Measurements from ENCODE around the gene FOXM1.

The FOXM1 gene

DNA sequence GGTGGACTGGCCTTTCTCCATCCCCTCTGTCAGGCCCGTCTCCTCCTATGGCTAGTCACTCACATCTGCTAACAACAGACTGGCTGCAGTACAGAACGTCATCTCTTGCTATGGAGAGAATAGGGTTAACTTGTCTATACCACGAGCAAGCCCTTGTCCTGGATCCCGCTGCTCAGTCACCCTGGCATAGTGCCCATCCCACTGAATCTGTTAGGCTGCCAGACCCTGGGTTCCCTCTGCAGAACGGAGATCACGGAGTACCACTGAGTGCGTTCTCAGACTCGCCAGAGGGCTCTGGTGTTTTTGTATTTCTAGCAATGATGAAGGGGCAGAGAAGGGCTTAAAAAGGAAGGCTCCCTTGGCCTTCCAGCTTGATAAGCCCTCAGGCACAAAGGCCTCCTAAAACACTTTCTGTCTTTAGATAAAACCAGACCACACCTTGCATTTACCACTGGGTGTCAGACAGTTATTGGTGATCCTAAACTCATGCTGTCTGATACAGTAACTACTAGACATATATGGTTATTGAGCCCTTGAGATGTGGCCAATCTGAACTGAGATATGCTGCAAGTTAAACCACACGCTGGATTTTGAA lies 35.8 kb downstream of the FOXM1 start:
- DNase-seq (no peak), ATAC-seq (replicated peaks) (no peak)
- Mint-ChIP-seq H3K27me3 (no peaks in the 10 kb centered on the region), H3K36me3 (peaks cover 41 to 45% of the 10 kb centered on the region in 2 donors), H3K4me1 (no peaks in the 10 kb centered on the region), H3K9me3 (no peaks in the 10 kb centered on the region), H3K4me3 (no peak overlapping the region), H3K27ac (peak overlapping the region; percentile 65)

DNA sequence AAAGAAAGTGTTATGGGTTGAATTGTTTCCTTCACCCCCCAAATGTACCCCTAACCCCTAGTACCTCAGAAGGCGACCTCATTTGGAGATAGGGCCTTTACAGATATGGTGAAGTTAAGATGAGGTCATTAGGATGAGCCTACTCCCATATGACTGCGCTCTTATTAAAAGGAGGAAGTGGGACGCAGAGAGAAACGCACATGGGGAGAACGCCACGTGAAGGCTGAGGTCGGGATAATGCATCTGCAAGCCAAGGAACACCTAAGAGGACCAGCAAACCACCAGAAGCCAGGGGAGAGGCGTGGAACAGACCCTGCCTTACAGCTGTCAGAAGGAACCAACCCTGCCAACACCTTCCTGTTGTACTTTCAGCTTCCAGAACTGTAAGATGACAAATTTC lies 40.4 kb downstream of the FOXM1 start:
- Mint-ChIP-seq H3K27me3 (no peaks in the 10 kb centered on the region), H3K4me1 (peaks cover 6 to 11% of the 10 kb centered on the region in 2 donors), H3K4me3 (no peak overlapping the region), H3K36me3 (peaks cover 42 to 54% of the 10 kb centered on the region in 2 donors), H3K27ac (no peak overlapping the region), H3K9me3 (no peaks in the 10 kb centered on the region)
- no peak for DNase-seq
- no peak for ATAC-seq (replicated peaks)

DNA sequence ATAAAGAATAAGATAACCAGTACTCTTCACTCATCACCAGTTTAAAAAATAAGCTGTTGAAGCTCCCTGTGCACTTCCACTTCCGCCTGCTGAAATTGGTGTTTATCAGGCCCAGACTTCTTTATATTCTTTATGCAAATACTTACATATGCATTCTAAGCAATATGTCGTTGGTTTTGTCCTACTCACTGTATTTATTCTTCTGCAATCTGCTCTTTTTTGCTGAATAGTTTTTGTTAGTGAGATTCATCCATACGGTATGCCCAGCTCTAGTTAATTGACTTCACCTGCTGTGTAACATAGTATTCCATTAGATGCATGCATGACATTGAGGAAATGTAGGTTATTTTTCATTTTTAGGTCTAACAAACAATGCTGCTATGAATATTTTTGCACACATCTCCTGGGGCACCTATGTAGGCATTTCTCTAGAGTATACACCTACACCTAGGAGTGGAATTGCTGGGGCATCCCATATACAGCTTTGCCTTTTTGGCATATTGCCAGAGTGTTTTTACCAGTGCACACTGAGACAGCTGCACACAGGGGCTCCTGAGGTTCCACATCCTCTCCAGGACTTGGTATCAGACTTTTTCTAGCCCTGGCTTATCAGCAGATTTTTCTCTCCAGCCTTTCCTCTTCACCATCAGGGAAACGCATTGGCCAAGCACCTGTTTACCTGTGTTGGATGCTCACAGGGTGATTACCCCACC lies 41.1 kb downstream of the FOXM1 start:
- ATAC-seq (replicated peaks), result no peak
- Mint-ChIP-seq H3K4me3 (no peak overlapping the region), H3K36me3 (peaks cover 41 to 53% of the 10 kb centered on the region in 2 donors), H3K27ac (peak overlapping the region; percentile 10), H3K27me3 (no peaks in the 10 kb centered on the region), H3K9me3 (no peaks in the 10 kb centered on the region), H3K4me1 (peaks cover 6 to 11% of the 10 kb centered on the region in 2 donors)
- DNase-seq, result no peak

DNA sequence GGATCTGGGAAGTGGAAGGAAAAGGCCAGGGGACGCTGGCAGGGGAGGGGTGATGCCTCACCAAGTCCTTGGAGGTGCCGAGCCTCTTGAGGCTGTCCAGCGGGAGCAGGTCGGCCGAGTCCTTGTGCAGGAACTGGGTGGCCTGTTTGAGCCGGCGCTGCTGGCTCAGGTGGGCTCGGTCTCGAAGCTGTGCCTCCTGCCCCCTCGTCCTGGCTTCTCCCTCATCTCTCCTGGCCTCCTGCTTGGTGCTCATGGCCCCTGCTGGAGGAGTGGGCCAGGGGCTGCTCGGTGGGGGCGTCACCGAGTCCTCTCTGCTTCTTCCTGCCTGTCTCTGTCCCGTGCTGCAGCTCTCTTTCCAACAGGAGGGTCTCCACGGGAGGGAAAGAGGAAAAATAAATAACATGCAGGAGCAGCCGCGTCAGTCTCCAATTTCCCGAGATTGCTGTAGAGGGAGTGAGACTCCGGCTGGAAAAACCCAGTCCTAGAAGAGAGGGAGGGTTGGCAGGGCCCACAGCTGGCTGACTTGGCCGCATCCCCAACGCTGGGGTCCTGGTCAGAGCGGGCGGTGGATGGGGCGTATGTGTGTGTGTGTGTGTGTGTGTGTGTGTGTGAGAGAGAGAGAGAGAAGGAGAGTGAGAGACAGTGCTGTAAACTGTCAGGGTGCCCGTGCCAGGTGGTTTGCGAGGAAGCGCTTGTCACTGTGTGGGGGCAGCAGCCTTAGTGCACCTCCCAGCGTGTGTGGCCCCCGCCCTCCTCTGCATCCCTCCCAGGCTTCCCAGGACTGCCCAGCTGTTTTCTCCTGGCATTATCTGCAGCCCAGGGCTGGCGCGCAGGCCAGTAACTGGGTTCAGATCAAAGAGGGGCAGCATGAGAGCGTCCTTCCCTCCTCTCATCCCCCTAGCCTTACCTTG lies 42.1 kb downstream of the FOXM1 start, which contains the start of gene NRIP2:
Gene NRIP2 (minus strand): TSS at position 455 of the 911 bp plus-strand sequence. CDS start 52 bp downstream, at position 403.
- DNase-seq (no peak), ATAC-seq (replicated peaks) (no peak)
- Mint-ChIP-seq H3K4me3 (no peak within 1 kb of the TSS), H3K27ac (peak within 1 kb of the TSS; percentile 68), H3K4me1 (peaks cover 6 to 11% of the 10 kb centered on the region in 2 donors), H3K36me3 (peaks cover 37 to 55% of the 10 kb centered on the region in 2 donors), H3K9me3 (no peaks in the 10 kb centered on the region), H3K27me3 (no peaks in the 10 kb centered on the region)

DNA sequence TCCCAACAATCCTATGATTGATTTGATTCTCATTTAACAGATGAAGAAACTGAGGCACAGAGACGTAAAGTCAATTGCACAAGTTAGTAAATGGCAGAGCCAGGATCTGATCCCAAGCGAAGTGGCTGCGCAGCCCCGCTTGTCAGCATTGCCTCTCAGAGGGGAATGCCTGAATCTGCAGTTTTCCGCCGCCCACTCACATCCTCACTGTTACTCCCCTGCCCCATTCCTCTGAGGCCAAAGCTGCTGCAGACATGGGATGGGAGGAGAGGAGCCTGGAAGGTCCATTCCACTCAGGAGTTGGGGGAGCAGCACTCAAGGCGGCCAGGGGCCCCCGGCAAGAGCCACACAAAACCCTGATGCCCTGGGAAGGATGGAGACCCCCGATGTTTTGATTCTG lies 43.2 kb downstream of the FOXM1 start:
- DNase-seq, result no peak
- Mint-ChIP-seq H3K36me3 (peaks cover 37 to 52% of the 10 kb centered on the region in 2 donors), H3K9me3 (no peaks in the 10 kb centered on the region), H3K4me1 (peaks cover 6 to 11% of the 10 kb centered on the region in 2 donors), H3K27ac (peak overlapping the region; percentile 56), H3K4me3 (no peak overlapping the region), H3K27me3 (no peaks in the 10 kb centered on the region)
- ATAC-seq (replicated peaks), result no peak

- no peak for ATAC-seq (replicated peaks)
- DNase-seq, result no peak
- Mint-ChIP-seq H3K36me3 (peaks cover 37 to 52% of the 10 kb centered on the region in 2 donors), H3K27me3 (no peaks in the 10 kb centered on the region), H3K9me3 (no peaks in the 10 kb centered on the region), H3K4me3 (no peak overlapping the region), H3K27ac (no peak overlapping the region), H3K4me1 (peaks cover 6 to 11% of the 10 kb centered on the region in 2 donors)
Measured at GRCh38 chr12:2833327-2833726, 43.6 kb downstream of the FOXM1 start.

- no peak overlapping the region for H3K4me3 Mint-ChIP-seq
- H3K9me3 Mint-ChIP-seq, result no peaks in the 10 kb centered on the region
- peaks cover 6 to 11% of the 10 kb centered on the region in 2 donors for H3K4me1 Mint-ChIP-seq
- DNase-seq, result no peak
- no peaks in the 10 kb centered on the region for H3K27me3 Mint-ChIP-seq
- H3K36me3 Mint-ChIP-seq, result peaks cover 35 to 53% of the 10 kb centered on the region in 2 donors
- no peak for ATAC-seq (replicated peaks)
- H3K27ac Mint-ChIP-seq, result peak overlapping the region; percentile 14
Measured at GRCh38 chr12:2832550-2833127, 44.3 kb downstream of the FOXM1 start.

DNA sequence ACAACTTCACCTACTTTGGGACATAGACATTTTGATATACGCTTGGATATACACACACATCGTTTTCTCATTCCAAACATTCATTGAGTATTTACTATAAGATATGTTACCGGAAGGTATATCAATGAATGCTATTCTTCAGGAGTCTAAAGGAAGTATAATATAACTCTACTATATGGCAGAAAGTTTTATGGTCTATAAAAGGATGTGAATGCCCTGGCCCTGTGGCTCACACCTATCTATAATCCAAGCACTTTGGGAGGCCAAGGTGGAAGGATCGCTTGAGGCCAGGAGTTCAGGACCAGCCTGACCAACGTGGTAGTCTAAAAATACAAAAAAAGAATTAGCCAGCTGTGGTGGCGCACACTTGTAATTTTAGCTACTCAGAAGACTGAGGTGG lies 47.7 kb downstream of the FOXM1 start:
- no peak for DNase-seq
- Mint-ChIP-seq H3K27ac (peak overlapping the region; percentile 49), H3K36me3 (peaks cover 45 to 73% of the 10 kb centered on the region in 2 donors)

DNA sequence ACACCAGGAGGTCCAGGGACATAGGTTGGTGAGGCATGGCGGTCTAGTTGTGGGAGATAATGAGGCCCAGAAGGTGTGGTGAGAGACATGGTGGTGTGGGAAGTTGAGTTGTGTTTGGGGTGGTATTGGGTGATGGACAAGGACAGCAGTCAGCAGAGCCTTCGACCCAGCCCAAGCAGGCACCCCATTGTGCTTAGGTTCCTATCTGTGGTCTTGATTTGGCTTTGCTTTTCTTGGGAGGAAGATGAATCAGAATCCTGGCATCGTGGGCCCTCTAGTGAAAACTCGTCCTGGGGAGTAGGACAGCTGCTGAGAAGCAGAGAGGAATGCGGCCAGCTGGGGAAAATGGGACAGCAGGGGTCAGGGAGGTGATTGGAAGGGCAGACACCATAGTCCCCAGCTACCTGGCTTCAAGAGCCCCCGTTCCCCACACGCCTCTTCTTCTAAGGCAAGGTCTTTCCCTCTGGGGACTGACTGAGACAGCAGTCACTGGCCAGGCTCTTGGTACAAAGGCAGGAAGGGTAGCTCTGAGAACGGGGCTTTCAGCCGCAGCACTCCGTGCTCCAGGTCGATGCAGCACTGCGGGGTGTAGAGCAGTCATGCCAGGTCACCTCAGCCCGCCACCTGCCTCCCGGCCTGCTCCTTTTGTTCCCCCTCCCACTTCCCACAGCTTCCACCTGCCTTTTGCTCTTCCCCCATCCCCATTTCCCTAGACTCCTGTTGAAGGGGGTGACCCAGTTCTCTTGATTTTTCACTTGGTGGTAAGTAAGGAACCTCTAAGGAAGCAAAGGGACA lies 50.1 kb downstream of the FOXM1 start:
- Mint-ChIP-seq H3K4me1 (no peaks in the 10 kb centered on the region), H3K27ac (peak overlapping the region; percentile 51), H3K27me3 (no peaks in the 10 kb centered on the region), H3K36me3 (peaks cover 54 to 75% of the 10 kb centered on the region in 2 donors), H3K9me3 (no peaks in the 10 kb centered on the region), H3K4me3 (no peak overlapping the region)
- no peak for DNase-seq
- no peak for ATAC-seq (replicated peaks)

More for the DNA sequence above, 47.7 kb downstream of the FOXM1 start:
- Mint-ChIP-seq H3K27me3 (no peaks in the 10 kb centered on the region), H3K9me3 (no peaks in the 10 kb centered on the region), H3K4me1 (peaks cover 2 to 4% of the 10 kb centered on the region in 2 donors), H3K4me3 (no peak overlapping the region)
- ATAC-seq (replicated peaks), result no peak

DNA sequence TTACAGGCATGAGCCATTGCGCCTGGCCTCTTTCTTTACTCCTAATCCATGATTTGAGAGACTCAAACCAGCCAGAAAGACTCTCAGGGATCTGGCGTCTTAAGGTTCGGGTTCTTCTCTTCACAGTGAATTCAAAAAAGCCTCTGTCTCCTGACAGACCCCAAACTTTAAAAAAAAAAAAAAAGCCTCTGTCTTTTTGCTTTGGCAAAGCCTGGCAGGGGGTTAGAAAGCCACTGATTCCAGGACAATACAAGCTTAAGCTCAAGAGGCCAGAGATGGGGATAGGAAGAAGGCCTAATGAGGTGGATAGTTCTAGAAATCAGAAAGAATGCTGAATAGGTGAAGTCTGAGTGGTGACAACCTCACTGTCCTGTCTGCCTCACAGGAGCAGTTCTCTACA lies 50.9 kb downstream of the FOXM1 start:
- Mint-ChIP-seq H3K9me3 (no peaks in the 10 kb centered on the region), H3K4me3 (no peak overlapping the region), H3K4me1 (no peaks in the 10 kb centered on the region), H3K27ac (no peak overlapping the region), H3K27me3 (no peaks in the 10 kb centered on the region), H3K36me3 (peaks cover 55 to 78% of the 10 kb centered on the region in 2 donors)
- no peak for DNase-seq
- no peak for ATAC-seq (replicated peaks)

DNA sequence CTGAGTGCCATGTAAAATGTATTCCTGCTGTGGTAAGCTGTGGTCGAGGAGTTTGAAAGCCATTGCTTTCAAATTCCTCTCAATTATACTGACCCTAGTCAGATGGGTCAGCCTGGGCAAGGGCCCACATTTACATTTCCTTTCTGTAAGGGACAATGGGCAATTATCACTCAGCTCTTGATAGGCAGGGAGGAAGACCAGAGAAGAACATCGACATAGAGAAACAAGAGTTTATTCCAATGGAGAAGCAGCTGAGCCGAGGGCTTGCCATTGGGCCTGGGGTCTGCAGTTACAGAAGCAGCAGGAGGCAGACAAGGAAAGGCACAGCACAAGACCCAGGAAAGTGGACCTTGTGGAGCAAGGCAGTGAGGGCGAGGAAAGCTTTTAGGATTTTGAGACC lies 51.8 kb downstream of the FOXM1 start:
- H3K36me3 Mint-ChIP-seq, result peaks cover 58 to 78% of the 10 kb centered on the region in 2 donors
- H3K9me3 Mint-ChIP-seq, result no peaks in the 10 kb centered on the region
- no peak overlapping the region for H3K27ac Mint-ChIP-seq
- DNase-seq, result no peak
- no peaks in the 10 kb centered on the region for H3K27me3 Mint-ChIP-seq
- ATAC-seq (replicated peaks), result no peak
- no peaks in the 10 kb centered on the region for H3K4me1 Mint-ChIP-seq
- no peak overlapping the region for H3K4me3 Mint-ChIP-seq

DNA sequence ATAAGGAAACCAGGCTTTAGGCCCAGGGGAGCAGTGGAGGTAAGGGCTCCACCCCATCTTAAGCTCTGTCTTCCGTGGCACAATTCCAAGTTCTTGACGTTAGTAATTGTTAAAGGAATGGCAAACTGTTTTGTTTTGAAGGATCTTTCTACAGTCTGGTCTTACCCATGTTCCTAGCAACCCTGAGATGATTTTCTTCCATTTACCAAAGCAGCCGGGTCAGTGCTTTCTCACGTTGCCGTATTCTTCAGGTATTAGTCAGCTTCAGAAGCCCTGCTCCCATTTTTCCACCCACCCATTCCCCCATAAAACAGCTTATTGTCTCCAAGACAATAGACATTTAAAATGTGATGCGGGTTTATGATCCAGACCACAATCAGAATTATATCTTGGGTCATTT lies 52.4 kb downstream of the FOXM1 start:
- DNase-seq (no peak), ATAC-seq (replicated peaks) (no peak)
- peaks cover 63 to 82% of the 10 kb centered on the region in 2 donors for H3K36me3 Mint-ChIP-seq
- H3K9me3 Mint-ChIP-seq, result no peaks in the 10 kb centered on the region
- H3K27me3 Mint-ChIP-seq, result no peaks in the 10 kb centered on the region
- no peak overlapping the region for H3K27ac Mint-ChIP-seq
- H3K4me1 Mint-ChIP-seq, result peaks cover 3 to 4% of the 10 kb centered on the region in 2 donors
- no peak overlapping the region for H3K4me3 Mint-ChIP-seq

GRCh38 chr12:2823483-2823882 lies 53.5 kb downstream of the FOXM1 start:
- no peak for ATAC-seq (replicated peaks)
- Mint-ChIP-seq H3K36me3 (peaks cover 57 to 74% of the 10 kb centered on the region in 2 donors), H3K27me3 (no peaks in the 10 kb centered on the region), H3K4me3 (no peak overlapping the region), H3K27ac (no peak overlapping the region), H3K9me3 (no peaks in the 10 kb centered on the region), H3K4me1 (peaks cover 3 to 7% of the 10 kb centered on the region in 2 donors)
- DNase-seq, result no peak
